K562 (cell line): Measurements from ENCODE around the gene SLC18B1. TPM values are rescaled to one million over a fixed set of nuclear protein-coding genes. Genes with fewer than 3 reads are reported as not detected.

Experiments used
- ARID2 ChIP-seq: fragments of 450-650 bp; IDR thresholded peaks from 2 replicates; pipeline ENCODE4 v1.6.1; 2017; ENCODE audit warnings: antibody characterized with exemption, mild to moderate bottlenecking
- ATF7 ChIP-seq: fragments of 450-650 bp; IDR thresholded peaks from 2 replicates; pipeline ENCODE4 v1.7.1; 2014; ENCODE audit warnings: mild to moderate bottlenecking, moderate library complexity
- CXXC5 ChIP-seq: fragments of 250-450 bp; sonication (Bioruptor Pico); IDR thresholded peaks from 2 replicates; pipeline ENCODE4 v1.8.0; 2022; ENCODE audit warnings: inconsistent platforms, mild to moderate bottlenecking, moderate library complexity
- DPF2 ChIP-seq: fragments of 450-650 bp; IDR thresholded peaks from 2 replicates; pipeline ENCODE4 v1.6.1; 2016
- EHMT2 ChIP-seq: fragments of 450-650 bp; IDR thresholded peaks from 2 replicates; pipeline ENCODE4 v1.6.1; 2018; ENCODE audit warnings: antibody characterized with exemption
- EP300 ChIP-seq: IDR thresholded peaks from 2 replicates; pipeline ENCODE4 v1.6.1; 2012; ENCODE audit warnings: low read length, improper control_type of control experiment
- GABPB2 ChIP-seq: fragments of 250-450 bp; sonication (Bioruptor Pico); conservative IDR thresholded peaks from 2 replicates; pipeline ENCODE4 v1.5.1; 2021; ENCODE audit warnings: mild to moderate bottlenecking
- KLF10 ChIP-seq: fragments of 250-450 bp; sonication (Bioruptor Pico); IDR thresholded peaks from 2 replicates; pipeline ENCODE4 v1.6.1; 2021; ENCODE audit warnings: matching md5 sums
- KLF16 ChIP-seq: IDR thresholded peaks from 2 replicates; pipeline ENCODE4 v1.6.1; 2016; ENCODE audit warnings: antibody characterized with exemption
- NFE2 ChIP-seq: IDR thresholded peaks from 2 replicates; pipeline ENCODE4 v1.6.1; 2014; ENCODE audit warnings: antibody characterized with exemption, low read depth
- NFIC ChIP-seq: fragments of 450-650 bp; IDR thresholded peaks from 2 replicates; pipeline ENCODE4 v1.6.1; 2017; ENCODE audit warnings: mild to moderate bottlenecking, inconsistent platforms
- PREB ChIP-seq: sonication (generic); formaldehyde crosslinking; IDR thresholded peaks from 2 replicates; pipeline ENCODE4 v1.8.1; 2023; ENCODE audit warnings: mild to moderate bottlenecking, missing genetic modification reagents
- SREBF2 ChIP-seq: sonication (generic); formaldehyde crosslinking; IDR thresholded peaks from 2 replicates; pipeline ENCODE4 v1.4.0; 2020; ENCODE audit warnings: mild to moderate bottlenecking, missing genetic modification reagents
- TFAP4 ChIP-seq: sonication (generic); formaldehyde crosslinking; IDR thresholded peaks from 2 replicates; pipeline ENCODE4 v1.8.0; 2022; ENCODE audit warnings: missing genetic modification reagents, mild to moderate bottlenecking, moderate library complexity, borderline replicate concordance
- YBX1 ChIP-seq: fragments of 450-650 bp; IDR thresholded peaks from 2 replicates; pipeline ENCODE4 v1.7.1; 2016; ENCODE audit warnings: mild to moderate bottlenecking
- ZMIZ1 ChIP-seq, 2 experiments: fragments of 150-350 bp in 1 of 2; IDR thresholded peaks; 2 replicates each; pipeline ENCODE4 v1.6.1; 2012 to 2016; ENCODE audit warnings: low read depth in 2 of 2, low read length in 2 of 2, mild to moderate bottlenecking in 1 of 2, moderate library complexity in 1 of 2
- ZNF449 ChIP-seq: fragments of 250-450 bp; sonication (Bioruptor Pico); IDR thresholded peaks from 2 replicates; pipeline ENCODE4 v1.8.0; 2022; ENCODE audit warnings: moderate library complexity, mild to moderate bottlenecking, inconsistent platforms
- ZNF79 ChIP-seq: fragments of 250-450 bp; sonication (Bioruptor Pico); IDR thresholded peaks from 2 replicates; pipeline ENCODE4 v1.4.0; 2020; ENCODE audit warnings: low read depth, mild to moderate bottlenecking, moderate library complexity
- polyA plus RNA-seq, 8 experiments: library from polyadenylated mRNA; depleted of rRNA in 4 of 8; stranded (reverse) in 5 of 8; unstranded in 3 of 8; fragments of >200 nt; fragmentation: Nextera tagmentation in 2 of 8; fragmentation: Illumina TruSeq in 1 of 8; extraction: Ambion mirVana in 2 of 8; extraction: Trizol in 1 of 8; gene quantifications; 2 replicates each; pipeline versions ENCODE4 v1.2.1 to v1.2.3, GENCODE V29; 2011 to 2014; ENCODE audit warnings: inconsistent platforms in 1 of 8, missing spikeins in 1 of 8
- total RNA-seq, 7 experiments: library from RNA; depleted of rRNA in 6 of 7; stranded (reverse); fragments of >200 nt in 6 of 7; fragmentation: Illumina TruSeq in 2 of 7; extraction: Trizol in 2 of 7; gene quantifications; 2 replicates each; pipeline versions ENCODE4 v1.2.1 to v1.2.3, GENCODE V29; 2011 to 2021; ENCODE audit warnings: low replicate concordance in 1 of 7

SLC18B1 gene
- total and polyA plus RNA-seq, 9 of the 15 experiments (the other 6 are each of a cell fraction or from before 2014, with no cell fraction given) = 10.4 to 49.1 (median 32.0) TPM

GRCh38 chr6:132768051-132768517 lies 30.4 kb downstream of the SLC18B1 start (continued):
- TF ChIP-seq ZMIZ1 (IDR thresholded peaks at IDR 0.05; ENCODE audit: low read depth in 2 of 2, low read length in 2 of 2) (no peak), DPF2 (0 out of 2 replicates have a peak, but pooled peaks have one; percentile 21), CXXC5 (0 out of 2 replicates have a peak, but pooled peaks have one; percentile 5), EHMT2 (no peak), ATF7 (0 out of 2 replicates have a peak, but pooled peaks have one; percentile 25), PREB (CRISPR knock-in tag) (0 out of 2 replicates have a peak, but pooled peaks have one; percentile 20), KLF10 (CRISPR knock-in tag) (no peak), NFE2 (peak; percentile 52), GABPB2 (CRISPR knock-in tag) (no peak), EP300 (no peak), ZNF449 (no peak), SREBF2 (no peak), ARID2 (no peak), YBX1 (no peak), KLF16 (0 out of 2 replicates have a peak, but pooled peaks have one; percentile 26), ZNF79 (no peak), TFAP4 (CRISPR knock-in tag) (peak; percentile 29; the same call in 1 of the 2 replicates), NFIC (peak; percentile 37)
